ENCODE data around the gene TENM4.

Gene TENM4

GRCh38 chr11:79440571-79441460 lies at the start of gene TENM4:
TSS of gene TENM4 (minus strand) at chr11:79441030. CDS start at chr11:79069944, 371,086 bp downstream.
- peak; percentile 35 for DNase-seq

DNA sequence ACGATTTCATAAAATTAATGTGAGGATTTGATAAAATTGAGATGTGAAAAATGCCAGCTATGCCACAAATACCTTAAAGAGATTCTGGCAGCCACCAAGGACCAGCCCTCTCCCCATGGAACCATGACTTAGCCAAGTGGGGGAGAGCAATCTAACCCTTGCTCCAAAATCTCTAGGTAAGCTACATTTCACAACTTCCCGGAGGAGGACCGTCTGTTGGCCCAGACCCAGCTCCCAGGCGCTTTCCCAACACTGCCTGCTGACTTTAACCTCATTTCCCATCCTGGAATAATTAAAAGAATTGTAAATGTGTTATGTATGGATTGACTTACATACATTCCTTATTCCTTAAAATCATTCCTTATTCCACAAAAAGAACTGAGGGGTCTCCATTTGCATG lies 47.5 kb upstream of the TENM4 start:
- DNase-seq: no peak

DNA sequence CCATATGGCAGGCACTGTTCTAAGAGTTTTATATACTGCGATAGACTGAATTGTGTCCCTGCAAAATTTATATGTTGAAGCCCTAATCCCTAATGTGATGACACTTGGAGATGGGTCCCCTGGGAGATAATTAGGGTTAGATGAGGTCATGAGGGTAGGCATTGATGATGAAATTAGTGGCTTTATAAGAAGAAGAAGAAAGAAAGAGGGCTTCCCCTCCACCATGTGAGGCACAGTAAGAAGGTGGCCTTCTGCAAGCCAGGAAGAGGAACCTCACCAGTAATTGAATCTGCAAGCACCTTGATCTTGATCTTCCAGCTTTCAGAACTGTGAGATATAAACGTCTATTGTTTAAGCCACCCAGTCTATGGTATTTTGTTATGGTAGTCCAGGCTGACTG lies 46.6 kb upstream of the TENM4 start:
- DNase-seq: no peak

DNA sequence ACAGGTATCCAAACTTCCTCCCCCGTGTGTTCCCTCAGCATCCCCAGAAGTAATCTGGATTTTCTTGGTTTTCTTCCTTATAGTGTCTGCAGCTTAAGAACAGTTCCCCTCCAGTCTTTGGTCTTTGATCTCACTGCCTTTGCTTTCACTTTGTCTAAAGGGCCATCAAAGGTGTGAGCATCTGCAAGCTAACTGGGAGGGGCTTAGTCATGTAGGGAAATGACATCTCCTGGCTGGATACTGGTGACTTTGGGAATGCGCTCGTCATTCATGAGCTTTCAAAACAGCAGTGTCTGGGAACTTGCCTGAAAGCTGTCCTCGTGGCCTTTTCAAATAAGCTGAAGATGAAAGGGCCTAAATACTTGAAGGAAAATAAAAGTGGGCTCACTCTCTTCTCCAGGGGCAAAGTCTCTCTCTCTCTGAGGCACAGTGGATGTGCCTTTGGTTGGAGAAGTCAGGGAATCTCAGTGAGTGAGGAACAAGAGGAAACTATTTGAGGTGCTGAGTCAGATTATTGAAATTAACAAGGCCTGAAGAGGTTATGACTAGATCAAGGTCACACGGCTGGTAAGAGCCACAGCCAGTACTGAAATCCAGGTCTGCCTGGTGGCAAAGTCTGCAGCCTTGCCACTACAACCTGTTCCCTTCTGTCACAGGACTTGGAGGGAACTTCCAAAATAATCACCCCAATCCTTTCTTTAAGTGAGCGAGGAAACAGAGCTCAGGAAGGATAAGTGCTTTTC lies 45.6 kb upstream of the TENM4 start:
- no peak for DNase-seq

- DNase-seq: no peak
Observed at GRCh38 chr11:79485694-79486093, 44.9 kb upstream of the TENM4 start.

GRCh38 chr11:79484872-79485271 lies 44.0 kb upstream of the TENM4 start:
- DNase-seq: no peak

DNA sequence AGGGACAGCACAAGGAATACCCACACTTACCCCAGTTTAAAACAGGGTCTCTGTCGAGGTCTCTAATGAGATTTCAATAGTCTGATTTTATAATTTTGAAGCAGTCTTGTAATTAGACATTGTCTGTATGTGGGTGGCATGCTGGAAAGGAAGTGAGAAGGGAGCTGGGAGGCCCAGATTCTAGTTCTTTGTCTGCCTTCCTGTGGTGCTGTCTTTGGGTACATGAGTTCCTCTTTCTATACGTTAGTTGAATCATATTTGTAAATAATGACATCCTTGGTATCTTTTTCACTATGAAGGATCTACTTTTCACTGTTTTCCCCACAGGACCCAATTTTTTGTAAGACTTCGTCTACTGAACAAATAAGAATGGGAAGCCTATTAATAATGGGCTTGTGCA lies 42.0 kb upstream of the TENM4 start:
- DNase-seq: peak; percentile 61

DNA sequence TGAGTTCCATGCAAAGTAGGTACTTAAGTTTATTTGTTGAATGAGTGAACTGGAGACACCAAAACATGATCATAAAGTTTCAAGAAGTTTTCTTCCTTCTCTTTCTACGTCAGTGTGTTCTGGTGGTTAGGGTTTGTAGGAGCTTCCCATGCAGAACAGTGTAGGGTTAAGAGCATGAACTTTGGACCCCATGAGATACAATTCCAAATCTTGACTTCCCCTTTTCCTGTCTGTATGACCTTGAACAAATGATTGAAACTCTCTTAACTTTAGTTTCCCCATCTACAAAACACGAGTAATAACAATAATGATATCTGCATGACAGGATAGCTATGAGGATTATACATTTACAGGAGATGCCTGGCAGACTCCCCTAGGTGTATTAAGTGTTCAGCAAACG lies 41.0 kb upstream of the TENM4 start:
- no peak for DNase-seq

- no peak for DNase-seq
Observed at GRCh38 chr11:79480864-79481263, 40.0 kb upstream of the TENM4 start.

- DNase-seq: no peak
Observed at GRCh38 chr11:79472819-79473529, 32.1 kb upstream of the TENM4 start.

DNA sequence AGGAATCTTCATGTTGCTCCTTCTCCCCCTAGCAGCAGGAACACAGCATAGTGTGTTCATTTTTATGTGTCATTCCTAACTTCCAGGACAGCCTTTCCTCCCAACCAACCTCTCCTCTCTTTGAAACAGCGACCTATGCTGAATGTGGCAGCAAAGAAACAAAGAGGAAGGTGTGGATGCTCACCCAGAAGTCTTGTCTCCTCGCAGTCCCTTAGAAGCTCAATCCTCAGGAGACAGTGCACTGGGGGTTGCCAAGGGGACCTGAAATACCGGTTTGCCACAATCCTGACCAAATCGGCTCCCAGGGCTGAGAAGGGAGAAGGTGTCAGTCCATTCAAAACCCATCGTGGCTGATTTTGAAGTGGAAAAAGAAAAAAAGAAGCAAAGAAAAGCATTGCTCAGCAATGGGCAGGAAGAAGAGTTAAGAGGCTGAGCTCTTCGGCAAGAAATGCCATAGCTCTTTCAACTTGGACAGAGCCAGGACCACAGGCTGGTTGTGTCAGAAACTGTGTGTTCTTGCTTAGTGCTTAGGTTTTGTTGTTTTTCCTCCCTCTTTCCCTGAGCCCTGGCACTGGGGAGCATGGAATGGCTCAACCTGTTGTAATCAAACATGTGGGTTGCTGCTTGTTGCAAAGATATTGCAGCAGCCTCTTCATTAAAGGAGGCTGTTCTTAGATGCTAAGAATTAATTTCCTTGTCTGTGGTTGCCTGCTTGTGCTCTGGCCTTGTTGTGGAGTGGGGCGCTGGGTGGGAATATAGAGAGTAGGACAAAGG lies 30.4 kb upstream of the TENM4 start:
- DNase-seq: no peak

GRCh38 chr11:79470161-79470560 lies 29.3 kb upstream of the TENM4 start:
- no peak for DNase-seq

DNA sequence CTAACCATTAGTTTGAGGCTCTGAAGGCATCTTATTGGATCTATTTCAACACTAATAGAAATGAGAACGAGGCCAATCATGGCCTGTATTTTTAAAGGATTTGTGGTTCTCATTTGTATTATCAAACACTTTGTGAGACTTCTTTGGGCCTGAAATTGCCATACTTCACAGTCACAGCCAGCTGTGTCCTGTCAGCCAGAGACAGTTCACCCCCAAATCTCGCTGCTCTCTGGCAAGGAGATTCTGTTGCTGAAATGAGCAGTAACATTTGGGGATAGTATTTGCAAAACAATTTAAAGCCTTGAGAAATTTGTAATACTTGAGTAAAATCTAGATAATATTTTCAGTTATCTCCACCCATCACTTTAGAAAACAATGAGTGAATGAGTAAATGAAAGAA lies 26.9 kb upstream of the TENM4 start:
- no peak for DNase-seq

DNA sequence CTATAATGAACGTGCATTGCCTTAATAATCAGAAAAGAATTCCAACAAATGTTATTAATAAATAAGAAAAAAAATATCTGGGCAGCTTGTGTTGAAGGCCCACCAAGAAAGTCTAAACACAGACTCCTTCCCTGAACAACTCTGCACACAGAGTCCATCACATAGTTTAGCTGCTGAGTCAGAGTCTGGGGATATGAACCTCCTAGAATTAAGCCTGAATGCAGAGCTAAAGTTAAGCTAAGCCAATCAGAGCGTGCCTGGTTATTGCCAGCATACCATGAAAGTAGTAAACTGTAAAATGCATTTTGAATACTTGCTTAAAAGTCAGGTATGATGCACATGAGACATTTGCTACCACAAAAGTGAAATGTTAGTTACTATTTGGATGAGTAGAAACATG lies 25.6 kb upstream of the TENM4 start:
- DNase-seq: no peak

GRCh38 chr11:79465160-79465559 lies 24.3 kb upstream of the TENM4 start:
- no peak for DNase-seq

DNA sequence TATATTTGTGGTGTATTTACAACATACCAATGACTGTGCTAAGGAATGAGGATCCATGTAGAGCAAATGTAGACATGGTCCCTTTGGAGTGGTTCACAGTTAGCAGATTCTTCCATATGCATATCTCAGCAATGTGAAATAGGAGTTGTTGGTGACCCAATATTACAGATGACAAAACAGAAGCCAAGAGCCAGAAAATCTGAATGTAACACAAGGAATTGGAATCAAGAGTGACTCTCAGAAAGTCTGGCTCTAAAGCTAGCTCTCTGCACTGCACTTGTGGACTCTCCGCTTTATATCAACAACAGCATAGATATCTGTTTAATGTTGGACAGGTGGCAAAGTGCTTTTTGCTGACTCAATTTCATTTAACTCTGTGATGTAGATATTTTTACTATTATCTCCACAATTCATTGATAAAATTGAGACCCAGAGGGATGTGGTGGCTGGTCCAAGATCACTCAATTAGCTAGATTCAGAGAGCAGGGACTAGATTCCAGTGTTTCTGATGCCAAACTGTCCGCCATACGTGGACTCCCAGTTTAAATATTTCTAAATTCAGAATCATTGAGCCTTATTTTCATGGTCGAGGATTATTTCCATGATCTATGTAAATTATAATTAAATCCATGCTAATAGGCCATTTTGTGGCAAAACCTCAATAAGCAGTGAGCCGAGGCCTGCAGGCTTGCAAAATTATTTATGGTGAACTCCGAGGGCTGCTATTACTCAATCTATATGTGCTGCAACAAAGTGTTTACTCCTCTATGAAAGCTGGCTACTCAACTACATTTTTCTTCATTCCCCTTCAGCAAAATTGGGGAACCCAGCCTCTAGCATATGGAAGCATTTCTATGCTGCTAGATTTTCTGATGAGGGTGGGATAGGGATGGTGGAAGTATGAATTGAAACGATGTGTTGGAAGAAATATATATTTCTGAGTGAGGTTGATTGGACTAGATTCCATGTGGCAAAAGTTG lies 21.1 kb upstream of the TENM4 start:
- DNase-seq: no peak

DNA sequence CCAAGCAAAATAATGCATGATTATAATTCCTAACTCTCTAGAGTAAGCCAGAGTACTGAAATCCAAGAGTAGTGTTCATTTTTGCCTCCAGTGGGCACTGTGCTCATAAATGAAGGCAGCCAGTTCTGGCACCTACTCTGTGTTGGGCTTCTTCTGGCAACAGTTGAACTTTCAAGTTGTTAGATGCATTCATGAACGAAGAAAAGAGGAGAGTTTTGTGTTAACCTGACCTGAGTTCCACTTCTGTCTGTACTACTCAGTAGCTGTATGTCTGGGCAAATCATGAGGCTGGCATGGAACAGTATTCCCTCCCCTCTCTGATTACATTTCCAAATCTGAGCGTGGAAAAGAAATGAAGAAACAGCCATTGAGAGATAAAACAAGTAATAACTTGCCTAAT lies 20.3 kb upstream of the TENM4 start:
- no peak for DNase-seq

DNA sequence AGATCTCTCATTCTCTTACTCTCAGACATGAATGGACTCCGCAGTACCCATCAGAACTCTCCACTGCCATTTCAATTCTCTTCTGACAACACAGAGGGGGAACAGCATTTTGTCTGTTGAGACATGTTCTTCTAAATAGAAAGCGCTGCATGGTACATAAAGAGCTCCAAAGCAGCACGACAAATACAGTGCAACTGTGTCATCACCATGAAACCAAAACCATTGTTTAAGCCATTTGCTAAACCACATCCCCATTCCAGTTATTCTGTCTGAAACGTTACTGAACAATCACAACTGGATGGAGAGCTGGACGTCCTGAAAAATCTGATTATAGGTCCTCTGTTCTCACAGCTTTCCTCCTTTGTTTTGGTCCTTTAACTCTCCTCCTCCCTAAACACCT lies 17.9 kb upstream of the TENM4 start:
- peak; percentile 60 for DNase-seq

- DNase-seq: no peak
Observed at GRCh38 chr11:79456501-79456900, 15.7 kb upstream of the TENM4 start.

- DNase-seq: no peak
Observed at GRCh38 chr11:79453617-79454016, 12.8 kb upstream of the TENM4 start.

- no peak for DNase-seq
Observed at GRCh38 chr11:79449040-79449439, 8.2 kb upstream of the TENM4 start.

All from suppressor macrophage treated with lipopolysaccharide for 4 hours (primary cell).